IMR-90 (cell line): Measurements from ENCODE around the gene ANK3. TPM values are rescaled to one million over a fixed set of nuclear protein-coding genes. Genes with fewer than 3 reads are reported as not detected.

ENCODE experiments used
- ATAC-seq: fragments of 200-7000 bp; cut with Tn5 transposase; 2 replicates; pipeline ENCODE4 v1.9.1; 2020; ENCODE audit warnings: low read depth, mild to moderate bottlenecking, moderate library complexity
- BruUV-seq: library from RNA; stranded (reverse); fragments of 400-500 nt; replicated peaks from 2 replicates; lab custom pipeline; 2021; lab: Mats Ljungman, UMichigan
- CTCF ChIA-PET: fragments of 300-600 bp; formaldehyde crosslinking; extraction: SDS; loops from one replicate; lab custom pipeline; 2021; ENCODE audit warnings: antibody characterized with exemption; lab: Yijun Ruan, JAX
- POLR2A ChIA-PET: fragments of 300-600 bp; sonication (Branson Sonifier 250); formaldehyde crosslinking; loops from one replicate; lab custom pipeline; 2022; ENCODE audit warnings: antibody characterized with exemption; ENCODE audit not compliant: unreplicated experiment; lab: Charles Lee
- DNase-seq: peaks from one replicate; pipeline ENCODE4 v3.0.0; 2013
- H2AFZ ChIP-seq: replicated peaks from 2 replicates; pipeline ENCODE3; 2013; ENCODE audit warnings: low read length, mild to moderate bottlenecking; ENCODE audit not compliant: poor library complexity
- H2AK5ac ChIP-seq: 2 replicates; pipeline ENCODE4 v1.6.1; 2013; ENCODE audit warnings: low read depth, low read length, inconsistent platforms
- H2AK9ac ChIP-seq: replicated peaks from 2 replicates; pipeline ENCODE3; 2013; ENCODE audit warnings: mild to moderate bottlenecking, low read depth, low read length, moderate library complexity; ENCODE audit not compliant: poor library complexity
- H2BK120ac ChIP-seq: 2 replicates; pipeline ENCODE4 v1.6.1; 2013; ENCODE audit warnings: low read depth, low read length, inconsistent platforms
- H2BK15ac ChIP-seq: 3 replicates; pipeline ENCODE4 v1.6.1; 2013; ENCODE audit warnings: low read depth, low read length, inconsistent platforms
- H2BK20ac ChIP-seq: 2 replicates; pipeline ENCODE4 v1.6.1; 2013; ENCODE audit warnings: low read depth, mild to moderate bottlenecking, inconsistent platforms, low read length, moderate library complexity
- H2BK5ac ChIP-seq: 2 replicates; pipeline ENCODE4 v1.6.1; 2013; ENCODE audit warnings: mild to moderate bottlenecking, low read depth, low read length, inconsistent platforms; ENCODE audit not compliant: poor library complexity, severe bottlenecking
- H3K14ac ChIP-seq: replicated peaks from 2 replicates; pipeline ENCODE4 v1.6.1; 2013; ENCODE audit warnings: low read depth, low read length, inconsistent platforms
- H3K18ac ChIP-seq: 2 replicates; pipeline ENCODE4 v1.6.1; 2013; ENCODE audit warnings: low read depth, low read length, control low read depth
- H3K23ac ChIP-seq: 2 replicates; pipeline ENCODE4 v1.6.1; 2013; ENCODE audit warnings: low read depth, low read length, inconsistent platforms
- H3K27ac ChIP-seq: 2 replicates; pipeline ENCODE4 v1.5.1; 2013; ENCODE audit warnings: mild to moderate bottlenecking, control low read depth, low read length; ENCODE audit not compliant: insufficient read depth
- H3K27me3 ChIP-seq: 2 replicates; pipeline ENCODE4 v1.6.1; 2013; ENCODE audit warnings: low read length; ENCODE audit not compliant: control insufficient read depth, insufficient read depth
- H3K36me3 ChIP-seq: 2 replicates; pipeline ENCODE4 v1.6.1; 2013; ENCODE audit warnings: low read length, mixed read lengths; ENCODE audit not compliant: control insufficient read depth, insufficient read depth
- H3K4ac ChIP-seq: 2 replicates; pipeline ENCODE4 v1.6.1; 2013; ENCODE audit warnings: low read depth, low read length, inconsistent platforms
- H3K4me1 ChIP-seq: 2 replicates; pipeline ENCODE4 v1.6.1; 2013; ENCODE audit warnings: low read length, mixed read lengths; ENCODE audit not compliant: control insufficient read depth, insufficient read depth
- H3K4me2 ChIP-seq: 2 replicates; pipeline ENCODE4 v1.6.1; 2013; ENCODE audit warnings: low read depth, mild to moderate bottlenecking, control low read depth, low read length, moderate library complexity
- H3K4me3 ChIP-seq: 2 replicates; pipeline ENCODE4 v1.5.1; 2013; ENCODE audit warnings: low read depth, mild to moderate bottlenecking, control low read depth, low read length, moderate library complexity; ENCODE audit not compliant: insufficient read depth
- H3K56ac ChIP-seq: 2 replicates; pipeline ENCODE4 v1.6.1; 2013; ENCODE audit warnings: low read length, inconsistent platforms; ENCODE audit not compliant: insufficient read depth; ENCODE audit errors: extremely low read depth
- H3K79me1 ChIP-seq, 2 experiments: 2 replicates each; pipeline ENCODE4 v1.6.1; 2013; ENCODE audit warnings: low read length in 2 of 2, inconsistent platforms in 1 of 2, low read depth in 1 of 2
- H3K9ac ChIP-seq: 2 replicates; pipeline ENCODE4 v1.6.1; 2013; ENCODE audit warnings: low read depth, low read length, control low read depth
- H3K9me1 ChIP-seq: 2 replicates; pipeline ENCODE4 v1.6.1; 2013; ENCODE audit warnings: low read length, inconsistent platforms; ENCODE audit not compliant: insufficient read depth
- H3K9me3 ChIP-seq: 2 replicates; pipeline ENCODE4 v1.6.1; 2013; ENCODE audit warnings: low read length; ENCODE audit not compliant: control insufficient read depth, insufficient read depth
- H4K20me1 ChIP-seq: 2 replicates; pipeline ENCODE4 v1.6.1; 2013; ENCODE audit warnings: low read length, inconsistent platforms; ENCODE audit not compliant: insufficient read depth
- H4K5ac ChIP-seq: 2 replicates; pipeline ENCODE4 v1.6.1; 2013; ENCODE audit warnings: mild to moderate bottlenecking, low read depth, low read length, control low read depth
- H4K8ac ChIP-seq, 2 experiments: 2 replicates each; pipeline ENCODE4 v1.6.1; 2013; ENCODE audit warnings: low read depth in 2 of 2, low read length in 2 of 2, control low read depth in 1 of 2, inconsistent platforms in 1 of 2
- H4K91ac ChIP-seq: 2 replicates; pipeline ENCODE4 v1.6.1; 2013; ENCODE audit warnings: low read depth, low read length, inconsistent platforms; ENCODE audit not compliant: insufficient read depth
- BHLHE40 ChIP-seq: fragments of 150-350 bp; IDR thresholded peaks from 2 replicates; pipeline ENCODE4 v1.6.1; 2016; ENCODE audit warnings: mild to moderate bottlenecking, low read depth, low read length
- CEBPB ChIP-seq: IDR thresholded peaks from 2 replicates; pipeline ENCODE4 v1.6.1; 2012; ENCODE audit warnings: low read depth, low read length, improper control_type of control experiment
- CHD1 ChIP-seq: IDR thresholded peaks from 2 replicates; pipeline ENCODE4 v1.6.1; 2012; ENCODE audit warnings: low read depth, low read length, improper control_type of control experiment
- FOS ChIP-seq: fragments of 150-350 bp; IDR thresholded peaks from 2 replicates; pipeline ENCODE4 v1.6.1; 2016; ENCODE audit warnings: low read depth, low read length
- MAFK ChIP-seq: IDR thresholded peaks from 2 replicates; pipeline ENCODE4 v1.6.1; 2012; ENCODE audit warnings: low read depth, low read length, improper control_type of control experiment
- MAZ ChIP-seq: IDR thresholded peaks from 2 replicates; pipeline ENCODE4 v1.6.1; 2012; ENCODE audit warnings: low read depth, mild to moderate bottlenecking, low read length, improper control_type of control experiment, moderate library complexity, borderline replicate concordance
- MXI1 ChIP-seq: IDR thresholded peaks from 2 replicates; pipeline ENCODE4 v1.6.1; 2012; ENCODE audit warnings: low read depth, mild to moderate bottlenecking, low read length, moderate library complexity, borderline replicate concordance
- NFE2L2 ChIP-seq: fragments of 150-350 bp; IDR thresholded peaks from 2 replicates; pipeline ENCODE4 v1.6.1; 2016; ENCODE audit warnings: low read depth, mild to moderate bottlenecking, low read length
- POLR2A ChIP-seq: IDR thresholded peaks from 2 replicates; pipeline ENCODE4 v1.6.1; 2012; ENCODE audit warnings: mild to moderate bottlenecking, low read depth, low read length
- RCOR1 ChIP-seq: IDR thresholded peaks from 2 replicates; pipeline ENCODE4 v1.6.1; 2012; ENCODE audit warnings: mild to moderate bottlenecking, low read length, improper control_type of control experiment; ENCODE audit not compliant: insufficient replicate concordance
- WGBS, 2 experiments: methylation state at CpG; one replicate each; pipeline versions ENCODE4 v1.1.5 to v1.1.7; 2013; ENCODE audit warnings: missing lambda C conversion rate in 2 of 2; ENCODE audit not compliant: insufficient read length in 1 of 2; ENCODE audit errors: extremely low coverage in 2 of 2; 5-methylcytosine and 5-hydroxymethylcytosine counted together
- dilution Hi-C: fragments of 300-500 bp; cut with HindIII; formaldehyde crosslinking; loops from one replicate; pipeline ENCODE4 v1.14.3; 2018; ENCODE audit warnings: low sequenced_read_pairs; ENCODE audit not compliant: unreplicated experiment
- in situ Hi-C: fragments of 300-500 bp; cut with MboI; formaldehyde crosslinking; loops from 3 replicates; pipeline ENCODE4 v1.14.3; 2019; ENCODE audit warnings: low sequenced_read_pairs, inconsistent platforms, mixed read lengths
- intact Hi-C: fragments of 100-400 bp; cut with micrococcal nuclease; formaldehyde crosslinking; loops from 2 replicates; pipeline ENCODE4 v1.10.0; 2022
- polyA plus RNA-seq, 3 experiments: library from polyadenylated mRNA; depleted of rRNA; stranded (reverse); fragments of >200 nt; gene quantifications; 2 replicates each; pipeline ENCODE4 v1.2.3, GENCODE V29; 2012; ENCODE audit warnings: low replicate concordance in 1 of 3
- total RNA-seq: library from RNA; depleted of rRNA; stranded (reverse); fragments of >200 nt; gene quantifications from 2 replicates; pipeline ENCODE4 v1.2.3, GENCODE V29; 2012
- TF ChIP-seq, protein P1 (sequence below): fragments of 150-350 bp; IDR thresholded peaks from 2 replicates; pipeline ENCODE4 v1.6.1; 2017; ENCODE audit warnings: mild to moderate bottlenecking, antibody characterized with exemption, low read length, low read depth
- TF ChIP-seq, protein P2 (sequence below): conservative IDR thresholded peaks from 2 replicates; pipeline ENCODE4 v1.5.1; 2012; ENCODE audit warnings: mild to moderate bottlenecking, low read depth, low read length, improper control_type of control experiment

ANK3 gene
- total and polyA plus RNA-seq, 2 of the 4 experiments (the other 2 are of a cell fraction): 0.63 to 1.8 TPM

DNA sequence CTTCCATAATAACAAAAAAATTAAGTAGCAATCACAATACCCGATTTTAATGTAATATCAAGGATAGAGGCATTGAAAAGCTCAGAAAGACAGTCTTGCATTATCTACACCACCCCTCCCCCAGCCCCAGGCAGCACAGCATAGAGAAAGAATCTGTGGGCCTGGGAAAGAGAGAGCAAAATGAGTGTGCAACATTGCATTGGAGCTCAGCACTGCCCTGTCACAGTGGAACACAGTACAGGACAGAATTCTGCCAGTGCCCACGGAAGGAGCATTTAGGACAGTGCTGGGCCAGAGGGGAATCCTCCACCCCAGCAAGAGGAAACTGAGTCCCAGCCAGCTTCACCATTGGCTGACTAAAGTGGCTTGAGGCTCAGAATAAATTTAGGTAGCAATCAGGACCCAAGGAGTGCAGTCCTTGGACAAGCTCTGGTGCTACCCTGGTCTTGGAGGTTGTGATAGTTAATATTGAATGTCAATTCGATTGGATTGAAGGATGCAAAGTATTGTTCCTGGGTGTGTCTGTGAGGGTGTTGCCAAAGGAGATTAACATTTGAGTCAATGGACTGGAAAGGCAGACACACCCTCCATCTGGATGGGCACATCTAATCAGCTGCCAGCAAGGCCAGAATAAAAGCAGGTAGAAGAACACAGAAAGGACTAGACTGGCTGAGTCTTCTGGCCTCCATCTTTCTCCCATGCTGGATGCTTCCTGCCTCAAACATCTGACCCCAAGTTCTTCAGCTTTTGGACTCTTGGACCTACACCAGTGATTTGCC, 234.4 kb downstream of the ANK3 start:
- H3K9me3 ChIP-seq: no peaks in the 10 kb centered on the region

More for the DNA sequence above, 234.4 kb downstream of the ANK3 start:
- Histone ChIP-seq H2BK120ac (no peak overlapping the region), H2BK5ac (no peak overlapping the region), H3K23ac (no peak overlapping the region), H4K20me1 (no peaks in the 10 kb centered on the region), H3K9me1 (no peaks in the 10 kb centered on the region), H2BK20ac (no peak overlapping the region), H3K27ac (no peak overlapping the region), H3K9ac (no peak overlapping the region), H3K36me3 (no peaks in the 10 kb centered on the region), H2AK9ac (no peak overlapping the region), H3K4ac (no peak overlapping the region), H3K4me3 (no peak overlapping the region), H4K8ac (no peak overlapping the region), H2BK15ac (no peak overlapping the region), H3K79me1 (no peaks in the 10 kb centered on the region), H4K91ac (no peak overlapping the region), H3K4me2 (no peak overlapping the region), H3K18ac (no peak overlapping the region), H4K5ac (no peak overlapping the region), H2AK5ac (no peak overlapping the region), H3K14ac (no peak overlapping the region), H3K27me3 (peaks cover 6% of the 10 kb centered on the region), H2AFZ (no peak overlapping the region), H3K4me1 (no peaks in the 10 kb centered on the region), H3K56ac (no peak overlapping the region)
- BruUV-seq: no TSS peak
- dilution Hi-C loops (no loop called here), in situ Hi-C loops (no loop called here), intact Hi-C loops (no loop called here)
- DNase-seq: no peak
- WGBS, 2 experiments: no CpG with 5 or more reads among the region's 3 CpGs
- CTCF ChIA-PET: interaction anchor here (0.9 kb wide), 1 partner anchor 49 kb away, joined by 3 read pairs; no protein-coding TSS in a partner anchor
- POLR2A ChIA-PET: no interaction called here
- ATAC-seq: no peak
- no peak for TF ChIP-seq CHD1
- no peak for TF ChIP-seq CEBPB
- TF ChIP-seq MAZ: no peak
- TF ChIP-seq FOS: no peak
- TF ChIP-seq, protein P1, sequence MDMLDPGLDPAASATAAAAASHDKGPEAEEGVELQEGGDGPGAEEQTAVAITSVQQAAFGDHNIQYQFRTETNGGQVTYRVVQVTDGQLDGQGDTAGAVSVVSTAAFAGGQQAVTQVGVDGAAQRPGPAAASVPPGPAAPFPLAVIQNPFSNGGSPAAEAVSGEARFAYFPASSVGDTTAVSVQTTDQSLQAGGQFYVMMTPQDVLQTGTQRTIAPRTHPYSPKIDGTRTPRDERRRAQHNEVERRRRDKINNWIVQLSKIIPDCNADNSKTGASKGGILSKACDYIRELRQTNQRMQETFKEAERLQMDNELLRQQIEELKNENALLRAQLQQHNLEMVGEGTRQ: no peak
- TF ChIP-seq POLR2A: no peak
- TF ChIP-seq BHLHE40: no peak
- no peak for TF ChIP-seq MAFK
- TF ChIP-seq MXI1: no peak
- TF ChIP-seq NFE2L2: no peak
- TF ChIP-seq RCOR1: no peak
- TF ChIP-seq, protein P2, sequence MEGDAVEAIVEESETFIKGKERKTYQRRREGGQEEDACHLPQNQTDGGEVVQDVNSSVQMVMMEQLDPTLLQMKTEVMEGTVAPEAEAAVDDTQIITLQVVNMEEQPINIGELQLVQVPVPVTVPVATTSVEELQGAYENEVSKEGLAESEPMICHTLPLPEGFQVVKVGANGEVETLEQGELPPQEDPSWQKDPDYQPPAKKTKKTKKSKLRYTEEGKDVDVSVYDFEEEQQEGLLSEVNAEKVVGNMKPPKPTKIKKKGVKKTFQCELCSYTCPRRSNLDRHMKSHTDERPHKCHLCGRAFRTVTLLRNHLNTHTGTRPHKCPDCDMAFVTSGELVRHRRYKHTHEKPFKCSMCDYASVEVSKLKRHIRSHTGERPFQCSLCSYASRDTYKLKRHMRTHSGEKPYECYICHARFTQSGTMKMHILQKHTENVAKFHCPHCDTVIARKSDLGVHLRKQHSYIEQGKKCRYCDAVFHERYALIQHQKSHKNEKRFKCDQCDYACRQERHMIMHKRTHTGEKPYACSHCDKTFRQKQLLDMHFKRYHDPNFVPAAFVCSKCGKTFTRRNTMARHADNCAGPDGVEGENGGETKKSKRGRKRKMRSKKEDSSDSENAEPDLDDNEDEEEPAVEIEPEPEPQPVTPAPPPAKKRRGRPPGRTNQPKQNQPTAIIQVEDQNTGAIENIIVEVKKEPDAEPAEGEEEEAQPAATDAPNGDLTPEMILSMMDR: no peak
